ENCODE data around the gene ZNF689. TPM values are rescaled to one million over a fixed set of nuclear protein-coding genes. Genes with fewer than 3 reads are reported as not detected.

Gene ZNF689
- total RNA-seq, 2 donors from 2014 or later = 12.8 to 17.7 TPM

GRCh38 chr16:30574678-30575077, 35.5 kb downstream of the ZNF689 start:
- peak overlapping the region; percentile 3 to 17 for H3K4me3 Mint-ChIP-seq
- H3K4me1 Mint-ChIP-seq (ENCODE audit: low read depth) = peaks cover 41% of the 10 kb centered on the region
- no peak for ATAC-seq (replicated peaks in 1 of 2)

GRCh38 chr16:30571445-30572322, 38.5 kb downstream of the ZNF689 start, which contains the start of gene ZNF688:
ZNF688 (minus strand) TSS chr16:30571714; CDS start chr16:30571629, 85 bp downstream.
- Mint-ChIP-seq H3K4me1 (ENCODE audit: low read depth) (peaks cover 70% of the 10 kb centered on the region), H3K27ac (peak within 1 kb of the TSS; percentile 95), H3K27me3 (ENCODE audit: low read depth) (no peaks in the 10 kb centered on the region), H3K4me3 (peak within 1 kb of the TSS; percentile 96), H3K9me3 (no peaks in the 10 kb centered on the region), H3K36me3 (ENCODE audit: insufficient read depth in 2 of 2) (no peaks in the 10 kb centered on the region)
- DNase-seq (peak; percentile 92 to 96), ATAC-seq (replicated peaks in 1 of 2) (peak; percentile 76 to 83)

More at GRCh38 chr16:30574678-30575077, 35.5 kb downstream of the ZNF689 start:
- Mint-ChIP-seq H3K9me3 (no peaks in the 10 kb centered on the region), H3K27me3 (ENCODE audit: low read depth) (no peaks in the 10 kb centered on the region), H3K36me3 (ENCODE audit: insufficient read depth in 2 of 2) (no peaks in the 10 kb centered on the region), H3K27ac (peak overlapping the region; percentile 58)
- no peak for DNase-seq

GRCh38 chr16:30570636-30571444, 39.3 kb downstream of the ZNF689 start:
- peak overlapping the region; percentile 87 to 93 for H3K4me3 Mint-ChIP-seq
- peak overlapping the region; percentile 56 for H3K27ac Mint-ChIP-seq
- H3K4me1 Mint-ChIP-seq (ENCODE audit: low read depth) = peaks cover 72% of the 10 kb centered on the region
- ATAC-seq (replicated peaks in 1 of 2) (no peak), DNase-seq (no peak)
- no peaks in the 10 kb centered on the region for H3K27me3 Mint-ChIP-seq (ENCODE audit: low read depth)
- H3K9me3 Mint-ChIP-seq = no peaks in the 10 kb centered on the region
- H3K36me3 Mint-ChIP-seq (ENCODE audit: insufficient read depth in 2 of 2) = no peaks in the 10 kb centered on the region

- no peak for DNase-seq
- Mint-ChIP-seq H3K27me3 (ENCODE audit: low read depth) (no peaks in the 10 kb centered on the region), H3K9me3 (no peaks in the 10 kb centered on the region), H3K4me3 (peak overlapping the region; percentile 53 to 93), H3K36me3 (ENCODE audit: insufficient read depth in 2 of 2) (no peaks in the 10 kb centered on the region), H3K27ac (no peak overlapping the region), H3K4me1 (ENCODE audit: low read depth) (peaks cover 63% of the 10 kb centered on the region)
- ATAC-seq (replicated peaks in 1 of 2) = no peak
Observed at GRCh38 chr16:30569746-30570635, 40.2 kb downstream of the ZNF689 start.

- Mint-ChIP-seq H3K36me3 (ENCODE audit: insufficient read depth in 2 of 2) (no peaks in the 10 kb centered on the region), H3K27ac (peak overlapping the region; percentile 40), H3K27me3 (ENCODE audit: low read depth) (no peaks in the 10 kb centered on the region), H3K4me1 (ENCODE audit: low read depth) (peaks cover 56% of the 10 kb centered on the region), H3K9me3 (no peaks in the 10 kb centered on the region), H3K4me3 (peak overlapping the region in 1 of 2 donors; percentile 24)
- no peak for DNase-seq
- ATAC-seq (replicated peaks in 1 of 2) = no peak
Observed at GRCh38 chr16:30569281-30569680, 40.9 kb downstream of the ZNF689 start.

- H3K36me3 Mint-ChIP-seq (ENCODE audit: insufficient read depth in 2 of 2) = no peaks in the 10 kb centered on the region
- peak overlapping the region; percentile 98 for H3K27ac Mint-ChIP-seq
- peaks cover 48% of the 10 kb centered on the region for H3K4me1 Mint-ChIP-seq (ENCODE audit: low read depth)
- no peaks in the 10 kb centered on the region for H3K9me3 Mint-ChIP-seq
- H3K4me3 Mint-ChIP-seq = peak overlapping the region; percentile 81 to 93
- no peaks in the 10 kb centered on the region for H3K27me3 Mint-ChIP-seq (ENCODE audit: low read depth)
- ATAC-seq (replicated peaks in 1 of 2) (peak; percentile 59 to 61), DNase-seq (peak; percentile 50 to 62)
Observed at GRCh38 chr16:30567991-30568638, 42.1 kb downstream of the ZNF689 start.

GRCh38 chr16:30567160-30567990, 42.8 kb downstream of the ZNF689 start:
- Mint-ChIP-seq H3K9me3 (no peaks in the 10 kb centered on the region), H3K4me3 (peak overlapping the region; percentile 81 to 93), H3K36me3 (ENCODE audit: insufficient read depth in 2 of 2) (no peaks in the 10 kb centered on the region), H3K4me1 (ENCODE audit: low read depth) (peaks cover 45% of the 10 kb centered on the region), H3K27ac (peak overlapping the region; percentile 98), H3K27me3 (ENCODE audit: low read depth) (no peaks in the 10 kb centered on the region)
- peak; percentile 71 to 84 for DNase-seq
- peak; percentile 47 to 59 for ATAC-seq (replicated peaks in 1 of 2)

- ATAC-seq (replicated peaks in 1 of 2) = no peak
- Mint-ChIP-seq H3K9me3 (no peaks in the 10 kb centered on the region), H3K27me3 (ENCODE audit: low read depth) (no peaks in the 10 kb centered on the region), H3K4me3 (no peak overlapping the region), H3K4me1 (ENCODE audit: low read depth) (peaks cover 44% of the 10 kb centered on the region), H3K27ac (peak overlapping the region; percentile 83), H3K36me3 (ENCODE audit: insufficient read depth in 2 of 2) (no peaks in the 10 kb centered on the region)
- DNase-seq = no peak
Observed at GRCh38 chr16:30566531-30566930, 43.7 kb downstream of the ZNF689 start.

GRCh38 chr16:30565984-30566383, 44.2 kb downstream of the ZNF689 start:
- Mint-ChIP-seq H3K4me1 (ENCODE audit: low read depth) (peaks cover 48% of the 10 kb centered on the region), H3K9me3 (no peaks in the 10 kb centered on the region), H3K27me3 (ENCODE audit: low read depth) (no peaks in the 10 kb centered on the region), H3K36me3 (ENCODE audit: insufficient read depth in 2 of 2) (no peaks in the 10 kb centered on the region), H3K27ac (no peak overlapping the region), H3K4me3 (no peak overlapping the region)
- no peak for ATAC-seq (replicated peaks in 1 of 2)
- no peak for DNase-seq

- H3K27me3 Mint-ChIP-seq (ENCODE audit: low read depth) = no peaks in the 10 kb centered on the region
- no peak overlapping the region for H3K4me3 Mint-ChIP-seq
- ATAC-seq (replicated peaks in 1 of 2) (no peak), DNase-seq (no peak)
- H3K36me3 Mint-ChIP-seq (ENCODE audit: insufficient read depth in 2 of 2) = no peaks in the 10 kb centered on the region
- H3K27ac Mint-ChIP-seq = no peak overlapping the region
- H3K4me1 Mint-ChIP-seq (ENCODE audit: low read depth) = peaks cover 47% of the 10 kb centered on the region
- no peaks in the 10 kb centered on the region for H3K9me3 Mint-ChIP-seq
Observed at GRCh38 chr16:30565526-30565925, 44.7 kb downstream of the ZNF689 start.

GRCh38 chr16:30562021-30562420, 48.2 kb downstream of the ZNF689 start:
- H3K4me1 Mint-ChIP-seq (ENCODE audit: low read depth) = peaks cover 46% of the 10 kb centered on the region
- H3K27me3 Mint-ChIP-seq (ENCODE audit: low read depth) = no peaks in the 10 kb centered on the region
- H3K27ac Mint-ChIP-seq = no peak overlapping the region
- ATAC-seq (replicated peaks in 1 of 2) (no peak), DNase-seq (no peak)
- H3K36me3 Mint-ChIP-seq (ENCODE audit: insufficient read depth in 2 of 2) = peaks cover 0 to 5% of the 10 kb centered on the region in 2 donors
- peak overlapping the region; percentile 90 for H3K4me3 Mint-ChIP-seq
- no peaks in the 10 kb centered on the region for H3K9me3 Mint-ChIP-seq
